Tibial nerve (tissue), 4 donors: Measurements from ENCODE around the gene MCU.

Source experiments
- EP300 ChIP-seq, 2 donors: sonication (generic); formaldehyde crosslinking; IDR thresholded peaks; one replicate each; pipeline ENCODE4 v1.6.1; 2017; ENCODE audit warnings: antibody characterized with exemption in 2 of 2, mild to moderate bottlenecking in 1 of 2
- TF ChIP-seq, protein P1 (sequence below), 5 experiments: fragments of 200-600 bp in 3 of 5; fragments of 450-650 bp in 2 of 5; sonication (generic) in 3 of 5; IDR thresholded peaks; one replicate each; pipeline ENCODE4 v1.5.1; 2016 to 2019; ENCODE audit warnings: antibody characterized with exemption in 5 of 5, mild to moderate bottlenecking in 3 of 5, moderate library complexity in 2 of 5

DNA sequence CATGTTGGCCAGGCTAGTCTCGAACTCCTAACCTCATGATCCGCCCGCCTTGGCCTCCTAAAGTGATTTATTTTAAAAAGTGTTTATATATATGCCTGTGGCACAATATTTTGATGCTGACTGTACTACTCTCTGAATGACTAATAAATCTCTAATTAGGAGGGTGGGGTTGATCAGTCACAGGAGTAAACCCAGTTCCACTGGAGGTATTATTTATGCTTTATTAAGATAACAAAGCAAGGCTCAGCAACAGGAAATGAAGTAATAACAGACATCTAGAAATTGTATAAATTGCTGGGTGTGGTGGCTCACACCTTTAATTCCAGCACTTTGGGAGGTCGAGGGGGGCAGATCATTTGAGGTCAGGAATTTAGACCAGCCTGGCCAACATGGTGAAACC is 26.0 kb upstream of the MCU start:
- TF ChIP-seq, protein P1, sequence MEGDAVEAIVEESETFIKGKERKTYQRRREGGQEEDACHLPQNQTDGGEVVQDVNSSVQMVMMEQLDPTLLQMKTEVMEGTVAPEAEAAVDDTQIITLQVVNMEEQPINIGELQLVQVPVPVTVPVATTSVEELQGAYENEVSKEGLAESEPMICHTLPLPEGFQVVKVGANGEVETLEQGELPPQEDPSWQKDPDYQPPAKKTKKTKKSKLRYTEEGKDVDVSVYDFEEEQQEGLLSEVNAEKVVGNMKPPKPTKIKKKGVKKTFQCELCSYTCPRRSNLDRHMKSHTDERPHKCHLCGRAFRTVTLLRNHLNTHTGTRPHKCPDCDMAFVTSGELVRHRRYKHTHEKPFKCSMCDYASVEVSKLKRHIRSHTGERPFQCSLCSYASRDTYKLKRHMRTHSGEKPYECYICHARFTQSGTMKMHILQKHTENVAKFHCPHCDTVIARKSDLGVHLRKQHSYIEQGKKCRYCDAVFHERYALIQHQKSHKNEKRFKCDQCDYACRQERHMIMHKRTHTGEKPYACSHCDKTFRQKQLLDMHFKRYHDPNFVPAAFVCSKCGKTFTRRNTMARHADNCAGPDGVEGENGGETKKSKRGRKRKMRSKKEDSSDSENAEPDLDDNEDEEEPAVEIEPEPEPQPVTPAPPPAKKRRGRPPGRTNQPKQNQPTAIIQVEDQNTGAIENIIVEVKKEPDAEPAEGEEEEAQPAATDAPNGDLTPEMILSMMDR (IDR thresholded peaks at IDR 0.05) = no peak
- no peak for TF ChIP-seq EP300 (IDR thresholded peaks at IDR 0.05)
